Stimulated activated CD8-positive, alpha-beta memory T cell treated with anti-CD3 and anti-CD28 coated beads, Interleukin-12 subunit alpha, Interleukin-12 subunit beta, amount 100 ng/mL, for 1 hour (primary cell): ENCODE data around the gene MAGEB4.

Experiments used
- DNase-seq: peaks from one replicate; pipeline ENCODE4 v3.0.0-alpha.2; 2020; ENCODE audit warnings: low read depth

Gene MAGEB4

GRCh38 chrX:30283456-30284200, 41.8 kb downstream of the MAGEB4 start:
- DNase-seq, result no peak
